K562 (cell line): ENCODE data around the gene FADD. TPM values are rescaled to one million over a fixed set of nuclear protein-coding genes. Genes with fewer than 3 reads are reported as not detected.

Experiments
- ATAC-seq: fragments of 200-7000 bp; cut with Tn5 transposase; 3 replicates; pipeline ENCODE4 v1.9.1; 2020; ENCODE audit warnings: moderate library complexity
- BruUV-seq: library from RNA; stranded (reverse); fragments of 400-500 nt; replicated peaks from 2 replicates; lab custom pipeline; 2021; lab: Mats Ljungman, UMichigan
- CTCF ChIA-PET: fragments of 300-600 bp; formaldehyde crosslinking; extraction: SDS; loops from one replicate; lab custom pipeline; 2021; ENCODE audit warnings: low intra/inter-chr PET ratio; lab: Yijun Ruan, JAX
- POLR2A ChIA-PET: fragments of 300-600, 350-650 bp; sonication (Branson Sonifier 250); formaldehyde crosslinking; extraction: SDS; loops from one replicate; lab custom pipeline; 2021; ENCODE audit warnings: antibody characterized with exemption, inconsistent platforms; lab: Yijun Ruan, JAX
- DNase-seq, 4 experiments: peaks; one replicate each; pipeline versions ENCODE4 v3.0.0 to v3.0.0-alpha.2; 2011 to 2018; ENCODE audit warnings: low spot score in 3 of 4, mixed read lengths in 3 of 4; ENCODE audit errors: extremely low read depth in 1 of 4
- FAIRE-seq: peaks from 2 replicates; lab custom pipeline; 2011; peaks lifted over from hg19 to GRCh38; lab: Jason Lieb, UNC
- H2AFZ ChIP-seq: 2 replicates; pipeline ENCODE4 v1.6.0; 2011; ENCODE audit warnings: low read depth, low read length, control low read depth, inconsistent platforms
- H3K27ac ChIP-seq: fragments of 200-600 bp; 3 replicates; pipeline ENCODE4 v1.8.0; 2011; ENCODE audit warnings: low read depth, mild to moderate bottlenecking, control low read depth, inconsistent platforms, low read length, moderate library complexity, mixed read lengths; ENCODE audit errors: extremely low read depth
- H3K27me3 ChIP-seq, 2 experiments: fragments of 300-600 bp in 1 of 2; 2 replicates in 1 of 2; 3 replicates in 1 of 2; pipeline versions ENCODE4 v1.6.0 to v1.8.0; 2011; ENCODE audit warnings: inconsistent platforms in 2 of 2, low read length in 2 of 2, mild to moderate bottlenecking in 1 of 2, mixed read lengths in 1 of 2, moderate library complexity in 1 of 2; ENCODE audit not compliant: control insufficient read depth in 2 of 2, insufficient read depth in 2 of 2
- H3K36me3 ChIP-seq: fragments of 300-600 bp; 3 replicates; pipeline ENCODE4 v1.8.0; 2011; ENCODE audit warnings: mild to moderate bottlenecking, low read length, inconsistent platforms; ENCODE audit not compliant: control insufficient read depth, insufficient read depth
- H3K4me1 ChIP-seq, 2 experiments: fragments of 200-600 bp in 1 of 2; replicated peaks in 1 of 2; 2 replicates in 1 of 2; 3 replicates in 1 of 2; pipeline versions ENCODE4 v1.5.1 to v1.8.0; 2011; ENCODE audit warnings: inconsistent platforms in 2 of 2, low read length in 2 of 2, mild to moderate bottlenecking in 1 of 2, mixed read lengths in 1 of 2, moderate library complexity in 1 of 2; ENCODE audit not compliant: control insufficient read depth in 2 of 2, insufficient read depth in 2 of 2
- H3K4me2 ChIP-seq: 2 replicates; pipeline ENCODE4 v1.6.1; 2011; ENCODE audit warnings: low read length, control low read depth, inconsistent platforms, mixed read lengths; ENCODE audit not compliant: insufficient read depth
- H3K4me3 ChIP-seq: fragments of 200-600 bp; sonication (generic), shearing (Covaris generic); 2 replicates; pipeline ENCODE4 v1.5.1; 2016; ENCODE audit warnings: control low read depth, inconsistent platforms
- H3K79me2 ChIP-seq: fragments of 200-600 bp; 3 replicates; pipeline ENCODE4 v1.8.0; 2011; ENCODE audit warnings: low read length, inconsistent platforms; ENCODE audit not compliant: control insufficient read depth, insufficient read depth
- H3K9ac ChIP-seq, 2 experiments: 2 replicates each; pipeline versions ENCODE4 v1.6.0 to v1.6.1; 2011; ENCODE audit warnings: low read depth in 2 of 2, low read length in 2 of 2, control low read depth in 1 of 2, inconsistent platforms in 1 of 2, mild to moderate bottlenecking in 1 of 2, mixed read lengths in 1 of 2; ENCODE audit not compliant: insufficient read depth in 1 of 2
- H3K9me1 ChIP-seq: one replicate; pipeline ENCODE4 v1.6.0; 2011; ENCODE audit warnings: inconsistent platforms, mild to moderate bottlenecking, low read length, moderate library complexity; ENCODE audit not compliant: control insufficient read depth, insufficient read depth
- H3K9me3 ChIP-seq: replicated peaks from 2 replicates; pipeline ENCODE4 v1.5.1; 2011; ENCODE audit warnings: low read depth, low read length, inconsistent platforms; ENCODE audit not compliant: control insufficient read depth, insufficient read depth
- H4K20me1 ChIP-seq: replicated peaks from 2 replicates; pipeline ENCODE4 v1.6.1; 2011; ENCODE audit warnings: low read length, inconsistent platforms, mixed read lengths; ENCODE audit not compliant: control insufficient read depth, insufficient read depth
- ATF3 ChIP-seq, 2 experiments: fragments of 450-650 bp in 1 of 2; sonication (generic) in 1 of 2; formaldehyde crosslinking in 1 of 2; IDR thresholded peaks in 1 of 2; conservative IDR thresholded peaks in 1 of 2; 2 replicates each; pipeline versions ENCODE4 v1.6.1 to v1.8.1; 2016 to 2023; ENCODE audit warnings: mild to moderate bottlenecking in 2 of 2, moderate library complexity in 2 of 2, inconsistent platforms in 1 of 2, missing genetic modification reagents in 1 of 2
- DNMT1 ChIP-seq: fragments of 450-650 bp; IDR thresholded peaks from 2 replicates; pipeline ENCODE4 v1.6.1; 2016; ENCODE audit warnings: antibody characterized with exemption, mild to moderate bottlenecking
- KDM1A ChIP-seq, 2 experiments: fragments of 450-650 bp; IDR thresholded peaks; 2 replicates each; pipeline ENCODE4 v1.6.1; 2016; ENCODE audit warnings: mild to moderate bottlenecking in 2 of 2
- NFIC ChIP-seq: fragments of 450-650 bp; IDR thresholded peaks from 2 replicates; pipeline ENCODE4 v1.6.1; 2017; ENCODE audit warnings: mild to moderate bottlenecking, inconsistent platforms
- POLR2AphosphoS2 ChIP-seq: IDR thresholded peaks from 2 replicates; pipeline ENCODE4 v1.6.1; 2012; ENCODE audit warnings: low read length, improper control_type of control experiment
- POLR2H ChIP-seq: IDR thresholded peaks from 2 replicates; pipeline ENCODE4 v1.6.1; 2016; ENCODE audit warnings: missing genetic modification characterization, low read depth, mild to moderate bottlenecking, control low read depth, missing compliant biosample characterization, moderate library complexity
- PRDM10 ChIP-seq: fragments of 450-650 bp; IDR thresholded peaks from 2 replicates; pipeline ENCODE4 v1.6.1; 2018; ENCODE audit not compliant: partially characterized antibody
- SETDB1 ChIP-seq: IDR thresholded peaks from one replicate; pipeline ENCODE4 v1.6.1; 2012; ENCODE audit warnings: low read length, control low read depth, inconsistent platforms
- WGBS: fragments of 100-300 bp; shearing (Covaris generic); methylation state at CpG from one replicate; pipeline ENCODE4 v1.1.6; 2016; ENCODE audit warnings: low coverage, mixed read lengths; ENCODE audit not compliant: insufficient coverage; ENCODE audit errors: missing lambda C conversion rate; 5-methylcytosine and 5-hydroxymethylcytosine counted together
- in situ Hi-C: fragments of 300-500 bp; cut with MboI; formaldehyde crosslinking; loops from 4 replicates; pipeline ENCODE4 v1.15.0; 2018; ENCODE audit warnings: inconsistent platforms, mixed read lengths
- intact Hi-C: fragments of 100-400 bp; cut with micrococcal nuclease; formaldehyde crosslinking; loops from 2 replicates; pipeline ENCODE4 v1.14.2; 2022
- polyA plus RNA-seq, 8 experiments: library from polyadenylated mRNA; depleted of rRNA in 4 of 8; stranded (reverse) in 5 of 8; unstranded in 3 of 8; fragments of >200 nt; fragmentation: Nextera tagmentation in 2 of 8; fragmentation: Illumina TruSeq in 1 of 8; extraction: Ambion mirVana in 2 of 8; extraction: Trizol in 1 of 8; gene quantifications; 2 replicates each; pipeline versions ENCODE4 v1.2.1 to v1.2.3, GENCODE V29; 2011 to 2014; ENCODE audit warnings: inconsistent platforms in 1 of 8, missing spikeins in 1 of 8
- total RNA-seq, 7 experiments: library from RNA; depleted of rRNA in 6 of 7; stranded (reverse); fragments of >200 nt in 6 of 7; fragmentation: Illumina TruSeq in 2 of 7; extraction: Trizol in 2 of 7; gene quantifications; 2 replicates each; pipeline versions ENCODE4 v1.2.1 to v1.2.3, GENCODE V29; 2011 to 2021; ENCODE audit warnings: low replicate concordance in 1 of 7

FADD gene
- total and polyA plus RNA-seq, 9 of the 15 experiments (the other 6 are each of a cell fraction or from before 2014, with no cell fraction given), result 0.29 to 26.9 (median 20.4) TPM

GRCh38 chr11:70209391-70209912 lies 6.4 kb downstream of the FADD start:
- H3K27ac ChIP-seq, result no peak overlapping the region
- TF ChIP-seq NFIC (peak; percentile 51; the same call in 1 of the 2 replicates), KDM1A (IDR thresholded peaks at IDR 0.05) (0 out of 4 replicates have a peak, but pooled peaks of 1 of the 2 experiments have one; percentile 14), POLR2H (tag) (no peak)
- DNase-seq (no peak), FAIRE-seq (no peak), ATAC-seq (no peak)
- in situ Hi-C loops (no loop called here), intact Hi-C loops (loop anchor here (10.0 kb wide), 2 partner anchors 185 to 235 kb away; partner anchors contain the start of gene CTTN)
- no peak overlapping the region for H3K4me3 ChIP-seq
- peaks cover 38% of the 10 kb centered on the region for H3K36me3 ChIP-seq
- peaks cover 26% of the 10 kb centered on the region for H4K20me1 ChIP-seq
- H3K4me2 ChIP-seq, result no peak overlapping the region
- no peak overlapping the region for H2AFZ ChIP-seq
- peak overlapping the region in 1 of 2 experiments; percentile 69; a peak in 1 of 4 replicates for H3K9ac ChIP-seq
- peaks cover 12 to 20% of the 10 kb centered on the region in 2 experiments; a peak in 4 of 5 replicates for H3K4me1 ChIP-seq
- H3K79me2 ChIP-seq, result peaks cover 34% of the 10 kb centered on the region
- H3K9me3 ChIP-seq, result no peaks in the 10 kb centered on the region
- no TSS peak for BruUV-seq
- 93% methylated on average over 6 of the region's 6 CpGs for WGBS
- CTCF ChIA-PET, result no interaction called here
- H3K9me1 ChIP-seq, result peaks cover 7% of the 10 kb centered on the region
- POLR2A ChIA-PET, result interaction anchor here (0.7 kb wide), 1 partner anchor 18 kb away, joined by 3 read pairs; no protein-coding TSS in a partner anchor
- H3K27me3 ChIP-seq, result no peaks in the 10 kb centered on the region

GRCh38 chr11:70210051-70210501 lies 7.0 kb downstream of the FADD start:
- peaks cover 20% of the 10 kb centered on the region for H4K20me1 ChIP-seq
- POLR2A ChIA-PET, result interaction anchor here (0.8 kb wide), 1 partner anchor 102 kb away, joined by 3 read pairs; no protein-coding TSS in a partner anchor
- H3K4me2 ChIP-seq, result no peak overlapping the region
- H3K9me1 ChIP-seq, result peaks cover 1% of the 10 kb centered on the region
- BruUV-seq, result no TSS peak
- in situ Hi-C loops, result no loop called here
- no peak for ATAC-seq
- CTCF ChIA-PET, result no interaction called here
- WGBS, result 32% methylated on average over 8 of the region's 8 CpGs
- H2AFZ ChIP-seq, result no peak overlapping the region
- intact Hi-C loops, result no loop called here
- peaks cover 28% of the 10 kb centered on the region for H3K79me2 ChIP-seq
- no peak overlapping the region for H3K9ac ChIP-seq
- H3K36me3 ChIP-seq, result peaks cover 32% of the 10 kb centered on the region
- TF ChIP-seq SETDB1 (no peak), ATF3 (IDR thresholded peaks at IDR 0.05) (0 out of 2 replicates have a peak, but pooled peaks have one; percentile 8), ATF3 (CRISPR knock-in tag; conservative IDR thresholded peaks at IDR 0.05) (no peak), PRDM10 (no peak), DNMT1 (no peak), POLR2AphosphoS2 (peak; percentile 40; the same call in 1 of the 2 replicates)
- TF ChIP-seq, all 486 proteins: peak for 2
- Histone ChIP-seq H3K9me3 (no peaks in the 10 kb centered on the region), H3K4me1 (peaks cover 5 to 14% of the 10 kb centered on the region in 2 experiments; a peak in 4 of 5 replicates), H3K27ac (no peak overlapping the region), H3K4me3 (no peak overlapping the region), H3K27me3 (no peaks in the 10 kb centered on the region)
- FAIRE-seq (no peak), DNase-seq (no peak)
